IMR-90 (cell line): Measurements from ENCODE around the gene FBXL20. TPM values are rescaled to one million over a fixed set of nuclear protein-coding genes. Genes with fewer than 3 reads are reported as not detected.
A peak's percentile ranks its signal among the peaks of the same experiment; 100 is the strongest.

ENCODE experiments used
- ATAC-seq: fragments of 200-7000 bp; cut with Tn5 transposase; 2 replicates; pipeline ENCODE4 v1.9.1; 2020; ENCODE audit warnings: low read depth, mild to moderate bottlenecking, moderate library complexity
- BruUV-seq: library from RNA; stranded (reverse); fragments of 400-500 nt; replicated peaks from 2 replicates; lab custom pipeline; 2021; lab: Mats Ljungman, UMichigan
- CTCF ChIA-PET: fragments of 300-600 bp; formaldehyde crosslinking; extraction: SDS; loops from one replicate; lab custom pipeline; 2021; ENCODE audit warnings: antibody characterized with exemption; lab: Yijun Ruan, JAX
- POLR2A ChIA-PET: fragments of 300-600 bp; sonication (Branson Sonifier 250); formaldehyde crosslinking; loops from one replicate; lab custom pipeline; 2022; ENCODE audit warnings: antibody characterized with exemption; ENCODE audit not compliant: unreplicated experiment; lab: Charles Lee
- DNase-seq: peaks from one replicate; pipeline ENCODE4 v3.0.0; 2013
- H2AFZ ChIP-seq: replicated peaks from 2 replicates; pipeline ENCODE3; 2013; ENCODE audit warnings: low read length, mild to moderate bottlenecking; ENCODE audit not compliant: poor library complexity
- H2AK5ac ChIP-seq: 2 replicates; pipeline ENCODE4 v1.6.1; 2013; ENCODE audit warnings: low read depth, low read length, inconsistent platforms
- H2AK9ac ChIP-seq: replicated peaks from 2 replicates; pipeline ENCODE3; 2013; ENCODE audit warnings: mild to moderate bottlenecking, low read depth, low read length, moderate library complexity; ENCODE audit not compliant: poor library complexity
- H2BK120ac ChIP-seq: 2 replicates; pipeline ENCODE4 v1.6.1; 2013; ENCODE audit warnings: low read depth, low read length, inconsistent platforms
- H2BK15ac ChIP-seq: 3 replicates; pipeline ENCODE4 v1.6.1; 2013; ENCODE audit warnings: low read depth, low read length, inconsistent platforms
- H2BK20ac ChIP-seq: 2 replicates; pipeline ENCODE4 v1.6.1; 2013; ENCODE audit warnings: low read depth, mild to moderate bottlenecking, inconsistent platforms, low read length, moderate library complexity
- H2BK5ac ChIP-seq: 2 replicates; pipeline ENCODE4 v1.6.1; 2013; ENCODE audit warnings: mild to moderate bottlenecking, low read depth, low read length, inconsistent platforms; ENCODE audit not compliant: poor library complexity, severe bottlenecking
- H3K14ac ChIP-seq: replicated peaks from 2 replicates; pipeline ENCODE4 v1.6.1; 2013; ENCODE audit warnings: low read depth, low read length, inconsistent platforms
- H3K18ac ChIP-seq: 2 replicates; pipeline ENCODE4 v1.6.1; 2013; ENCODE audit warnings: low read depth, low read length, control low read depth
- H3K23ac ChIP-seq: 2 replicates; pipeline ENCODE4 v1.6.1; 2013; ENCODE audit warnings: low read depth, low read length, inconsistent platforms
- H3K27ac ChIP-seq: 2 replicates; pipeline ENCODE4 v1.5.1; 2013; ENCODE audit warnings: mild to moderate bottlenecking, control low read depth, low read length; ENCODE audit not compliant: insufficient read depth
- H3K27me3 ChIP-seq: 2 replicates; pipeline ENCODE4 v1.6.1; 2013; ENCODE audit warnings: low read length; ENCODE audit not compliant: control insufficient read depth, insufficient read depth
- H3K36me3 ChIP-seq: 2 replicates; pipeline ENCODE4 v1.6.1; 2013; ENCODE audit warnings: low read length, mixed read lengths; ENCODE audit not compliant: control insufficient read depth, insufficient read depth
- H3K4ac ChIP-seq: 2 replicates; pipeline ENCODE4 v1.6.1; 2013; ENCODE audit warnings: low read depth, low read length, inconsistent platforms
- H3K4me1 ChIP-seq: 2 replicates; pipeline ENCODE4 v1.6.1; 2013; ENCODE audit warnings: low read length, mixed read lengths; ENCODE audit not compliant: control insufficient read depth, insufficient read depth
- H3K4me2 ChIP-seq: 2 replicates; pipeline ENCODE4 v1.6.1; 2013; ENCODE audit warnings: low read depth, mild to moderate bottlenecking, control low read depth, low read length, moderate library complexity
- H3K4me3 ChIP-seq: 2 replicates; pipeline ENCODE4 v1.5.1; 2013; ENCODE audit warnings: low read depth, mild to moderate bottlenecking, control low read depth, low read length, moderate library complexity; ENCODE audit not compliant: insufficient read depth
- H3K56ac ChIP-seq: 2 replicates; pipeline ENCODE4 v1.6.1; 2013; ENCODE audit warnings: low read length, inconsistent platforms; ENCODE audit not compliant: insufficient read depth; ENCODE audit errors: extremely low read depth
- H3K79me1 ChIP-seq, 2 experiments: 2 replicates each; pipeline ENCODE4 v1.6.1; 2013; ENCODE audit warnings: low read length in 2 of 2, inconsistent platforms in 1 of 2, low read depth in 1 of 2
- H3K9ac ChIP-seq: 2 replicates; pipeline ENCODE4 v1.6.1; 2013; ENCODE audit warnings: low read depth, low read length, control low read depth
- H3K9me1 ChIP-seq: 2 replicates; pipeline ENCODE4 v1.6.1; 2013; ENCODE audit warnings: low read length, inconsistent platforms; ENCODE audit not compliant: insufficient read depth
- H3K9me3 ChIP-seq: 2 replicates; pipeline ENCODE4 v1.6.1; 2013; ENCODE audit warnings: low read length; ENCODE audit not compliant: control insufficient read depth, insufficient read depth
- H4K20me1 ChIP-seq: 2 replicates; pipeline ENCODE4 v1.6.1; 2013; ENCODE audit warnings: low read length, inconsistent platforms; ENCODE audit not compliant: insufficient read depth
- H4K5ac ChIP-seq: 2 replicates; pipeline ENCODE4 v1.6.1; 2013; ENCODE audit warnings: mild to moderate bottlenecking, low read depth, low read length, control low read depth
- H4K8ac ChIP-seq, 2 experiments: 2 replicates each; pipeline ENCODE4 v1.6.1; 2013; ENCODE audit warnings: low read depth in 2 of 2, low read length in 2 of 2, control low read depth in 1 of 2, inconsistent platforms in 1 of 2
- H4K91ac ChIP-seq: 2 replicates; pipeline ENCODE4 v1.6.1; 2013; ENCODE audit warnings: low read depth, low read length, inconsistent platforms; ENCODE audit not compliant: insufficient read depth
- FOS ChIP-seq: fragments of 150-350 bp; IDR thresholded peaks from 2 replicates; pipeline ENCODE4 v1.6.1; 2016; ENCODE audit warnings: low read depth, low read length
- NFE2L2 ChIP-seq: fragments of 150-350 bp; IDR thresholded peaks from 2 replicates; pipeline ENCODE4 v1.6.1; 2016; ENCODE audit warnings: low read depth, mild to moderate bottlenecking, low read length
- RAD21 ChIP-seq: IDR thresholded peaks from 2 replicates; pipeline ENCODE4 v1.6.1; 2012; ENCODE audit warnings: low read length, improper control_type of control experiment
- SMC3 ChIP-seq: fragments of 150-350 bp; IDR thresholded peaks from 2 replicates; pipeline ENCODE4 v1.6.1; 2016; ENCODE audit warnings: low read depth, mild to moderate bottlenecking, antibody characterized with exemption, low read length, moderate library complexity
- WGBS, 2 experiments: methylation state at CpG; one replicate each; pipeline versions ENCODE4 v1.1.5 to v1.1.7; 2013; ENCODE audit warnings: missing lambda C conversion rate in 2 of 2; ENCODE audit not compliant: insufficient read length in 1 of 2; ENCODE audit errors: extremely low coverage in 2 of 2; 5-methylcytosine and 5-hydroxymethylcytosine counted together
- dilution Hi-C: fragments of 300-500 bp; cut with HindIII; formaldehyde crosslinking; loops from one replicate; pipeline ENCODE4 v1.14.3; 2018; ENCODE audit warnings: low sequenced_read_pairs; ENCODE audit not compliant: unreplicated experiment
- in situ Hi-C: fragments of 300-500 bp; cut with MboI; formaldehyde crosslinking; loops from 3 replicates; pipeline ENCODE4 v1.14.3; 2019; ENCODE audit warnings: low sequenced_read_pairs, inconsistent platforms, mixed read lengths
- intact Hi-C: fragments of 100-400 bp; cut with micrococcal nuclease; formaldehyde crosslinking; loops from 2 replicates; pipeline ENCODE4 v1.10.0; 2022
- polyA plus RNA-seq, 3 experiments: library from polyadenylated mRNA; depleted of rRNA; stranded (reverse); fragments of >200 nt; gene quantifications; 2 replicates each; pipeline ENCODE4 v1.2.3, GENCODE V29; 2012; ENCODE audit warnings: low replicate concordance in 1 of 3
- total RNA-seq: library from RNA; depleted of rRNA; stranded (reverse); fragments of >200 nt; gene quantifications from 2 replicates; pipeline ENCODE4 v1.2.3, GENCODE V29; 2012
- TF ChIP-seq, protein P1 (sequence below): conservative IDR thresholded peaks from 2 replicates; pipeline ENCODE4 v1.5.1; 2012; ENCODE audit warnings: mild to moderate bottlenecking, low read depth, low read length, improper control_type of control experiment

The FBXL20 gene
- total and polyA plus RNA-seq, 2 of the 4 experiments (the other 2 are of a cell fraction) = 4.1 to 13.8 TPM

DNA sequence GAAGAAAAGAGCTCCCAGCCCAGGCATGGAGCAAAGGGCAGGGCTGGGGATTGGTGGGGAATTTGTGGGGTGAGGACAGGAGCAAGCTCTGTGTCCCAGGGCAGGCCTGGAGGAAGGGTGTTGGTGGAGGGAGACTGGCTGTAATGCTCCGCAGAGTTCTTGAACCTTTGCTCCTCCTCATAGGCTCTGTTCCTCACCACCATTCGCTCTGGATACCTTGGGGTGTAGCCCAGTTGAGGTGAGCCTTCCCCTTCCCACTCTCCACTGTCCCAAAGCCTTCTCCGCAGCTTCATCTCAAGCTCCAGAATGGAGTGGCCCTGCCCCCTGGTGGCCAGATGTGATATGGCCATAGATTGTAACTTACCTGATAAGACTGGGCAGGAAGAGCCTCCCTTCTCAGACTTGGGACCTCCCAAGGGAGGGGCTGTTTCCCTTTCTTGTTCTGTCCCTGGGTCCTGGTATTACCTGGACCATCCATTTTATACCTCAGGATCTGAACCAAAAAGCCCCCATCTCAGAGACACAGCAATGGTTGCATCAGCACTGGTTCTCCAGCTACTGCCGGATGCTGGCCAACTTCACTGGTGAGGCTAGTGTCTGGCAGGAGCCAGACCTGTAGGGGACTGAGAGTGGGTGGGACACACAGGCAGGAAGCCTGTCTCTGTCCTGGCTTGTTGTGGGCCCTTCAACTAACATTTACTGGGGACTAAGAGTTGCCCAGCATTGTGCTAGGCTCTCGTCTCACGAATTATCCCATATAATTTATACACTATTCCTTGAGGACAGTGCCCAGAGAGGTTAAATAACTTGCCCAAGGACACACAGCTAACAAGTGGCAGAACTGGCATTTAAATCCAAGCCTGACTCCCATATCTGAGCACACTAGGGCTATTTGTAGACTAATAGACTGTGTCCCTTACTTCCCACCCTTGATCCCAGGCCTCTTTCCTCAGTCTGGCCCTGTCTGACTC, 156.5 kb downstream of the FBXL20 start:
- Histone ChIP-seq H2BK15ac (no peak overlapping the region), H2BK20ac (no peak overlapping the region), H2BK120ac (no peak overlapping the region), H2AFZ (peak overlapping the region; percentile 73), H3K9ac (no peak overlapping the region), H3K4me3 (no peak overlapping the region), H3K9me1 (no peaks in the 10 kb centered on the region), H4K8ac (no peak overlapping the region), H2AK5ac (no peak overlapping the region), H2AK9ac (peak overlapping the region; percentile 33), H3K27ac (no peak overlapping the region), H4K20me1 (no peaks in the 10 kb centered on the region), H3K18ac (no peak overlapping the region), H3K4me2 (no peak overlapping the region), H4K91ac (no peak overlapping the region), H3K14ac (no peak overlapping the region), H3K79me1 (no peaks in the 10 kb centered on the region), H3K27me3 (no peaks in the 10 kb centered on the region), H3K4ac (no peak overlapping the region), H3K9me3 (no peaks in the 10 kb centered on the region), H3K56ac (no peak overlapping the region), H3K36me3 (no peaks in the 10 kb centered on the region), H2BK5ac (no peak overlapping the region), H3K23ac (no peak overlapping the region), H4K5ac (no peak overlapping the region), H3K4me1 (no peaks in the 10 kb centered on the region)
- intact Hi-C loops (loop anchor here (1.0 to 5.0 kb wide), 4 partner anchors 38 to 448 kb away; partner anchors contain the start of gene PIP4K2B), dilution Hi-C loops (no loop called here), in situ Hi-C loops (loop anchor here (10.0 kb wide), 1 partner anchor 260 kb away; no protein-coding TSS in a partner anchor)
- ChIA-PET POLR2A (no interaction called here), CTCF (interaction anchor here (0.7 to 1.8 kb wide), 13 partner anchors 9 to 263 kb away, joined by 3 to 10 read pairs (median 4); no protein-coding TSS in a partner anchor)
- DNase-seq = peak; percentile 76
- peak; percentile 96 for ATAC-seq
- TF ChIP-seq NFE2L2 = no peak
- TF ChIP-seq, protein P1, sequence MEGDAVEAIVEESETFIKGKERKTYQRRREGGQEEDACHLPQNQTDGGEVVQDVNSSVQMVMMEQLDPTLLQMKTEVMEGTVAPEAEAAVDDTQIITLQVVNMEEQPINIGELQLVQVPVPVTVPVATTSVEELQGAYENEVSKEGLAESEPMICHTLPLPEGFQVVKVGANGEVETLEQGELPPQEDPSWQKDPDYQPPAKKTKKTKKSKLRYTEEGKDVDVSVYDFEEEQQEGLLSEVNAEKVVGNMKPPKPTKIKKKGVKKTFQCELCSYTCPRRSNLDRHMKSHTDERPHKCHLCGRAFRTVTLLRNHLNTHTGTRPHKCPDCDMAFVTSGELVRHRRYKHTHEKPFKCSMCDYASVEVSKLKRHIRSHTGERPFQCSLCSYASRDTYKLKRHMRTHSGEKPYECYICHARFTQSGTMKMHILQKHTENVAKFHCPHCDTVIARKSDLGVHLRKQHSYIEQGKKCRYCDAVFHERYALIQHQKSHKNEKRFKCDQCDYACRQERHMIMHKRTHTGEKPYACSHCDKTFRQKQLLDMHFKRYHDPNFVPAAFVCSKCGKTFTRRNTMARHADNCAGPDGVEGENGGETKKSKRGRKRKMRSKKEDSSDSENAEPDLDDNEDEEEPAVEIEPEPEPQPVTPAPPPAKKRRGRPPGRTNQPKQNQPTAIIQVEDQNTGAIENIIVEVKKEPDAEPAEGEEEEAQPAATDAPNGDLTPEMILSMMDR = peak; percentile 91
- TF ChIP-seq FOS = no peak
- TF ChIP-seq SMC3 = peak; percentile 81
- peak; percentile 87 for TF ChIP-seq RAD21
- no TSS peak for BruUV-seq
- 83% methylated on average over 2 of the region's 6 CpGs; no CpG with 5 or more reads in 1 of the 2 experiments for WGBS, 2 experiments
